Peyer's patch (tissue), 4 donors: ENCODE data around the gene ESF1. TPM values are rescaled to one million over a fixed set of nuclear protein-coding genes. Genes with fewer than 3 reads are reported as not detected.
A peak's percentile ranks its signal among the peaks of the same experiment; 100 is the strongest.

Experiments used
- DNase-seq, 3 donors: peaks; one replicate each; pipeline ENCODE4 v3.0.0-alpha.2; 2017 to 2019
- H3K27ac ChIP-seq, 4 donors: fragments of 200-600 bp; sonication (generic); one replicate each; pipeline ENCODE4 v1.5.1; 2016 to 2019
- H3K27me3 ChIP-seq, 2 donors: fragments of 200-600 bp; sonication (generic); one replicate each; pipeline ENCODE4 v1.5.1; 2019
- H3K36me3 ChIP-seq, 3 donors: fragments of 200-600 bp; sonication (generic); one replicate each; pipeline ENCODE4 v1.5.1; 2016 to 2019
- H3K4me1 ChIP-seq, 4 donors: fragments of 200-600 bp; sonication (generic); one replicate each; pipeline ENCODE4 v1.5.1; 2016 to 2019
- H3K4me3 ChIP-seq, 4 donors: fragments of 200-600 bp; sonication (generic); 1 replicate in 3 of 4; 2 replicates in 1 of 4; pipeline ENCODE4 v1.5.1; 2016 to 2019; ENCODE audit warnings: mild to moderate bottlenecking in 1 of 4
- H3K9me3 ChIP-seq, 4 donors: fragments of 200-600 bp; sonication (generic); one replicate each; pipeline ENCODE4 v1.5.1; 2016 to 2019; ENCODE audit warnings: mild to moderate bottlenecking in 1 of 4
- CTCF ChIP-seq, 6 experiments: fragments of 450-650 bp in 4 of 6; fragments of 200-600 bp in 2 of 6; sonication (generic) in 1 of 6; IDR thresholded peaks; one replicate each; pipeline ENCODE4 v1.5.1; 2017 to 2019; ENCODE audit warnings: antibody characterized with exemption in 6 of 6, mild to moderate bottlenecking in 3 of 6, moderate library complexity in 1 of 6
- POLR2A ChIP-seq, 2 donors: fragments of 450-650 bp; IDR thresholded peaks; one replicate each; pipeline ENCODE4 v1.5.1; 2017; ENCODE audit warnings: antibody characterized with exemption in 2 of 2, mild to moderate bottlenecking in 2 of 2, moderate library complexity in 2 of 2
- total RNA-seq, 4 donors: library from RNA; depleted of rRNA; stranded (reverse); fragments of >200 nt; gene quantifications; one replicate each; pipeline ENCODE4 v1.1.0, GENCODE V29; 2016

The ESF1 gene
- total RNA-seq, 4 donors from 2014 or later: 7.9 to 26.4 (median 9.6) TPM

GRCh38 chr20:13821876-13822275 lies 37.2 kb upstream of the ESF1 start:
- Histone ChIP-seq H3K27ac (no peak overlapping the region), H3K9me3 (no peaks in the 10 kb centered on the region), H3K36me3 (peaks cover 0 to 13% (median 0%) of the 10 kb centered on the region in 3 donors), H3K4me3 (no peak overlapping the region), H3K27me3 (no peaks in the 10 kb centered on the region), H3K4me1 (no peaks in the 10 kb centered on the region)
- no peak for DNase-seq
- no peak for TF ChIP-seq POLR2A (IDR thresholded peaks at IDR 0.05)
- no peak for TF ChIP-seq CTCF (IDR thresholded peaks at IDR 0.05)

GRCh38 chr20:13819885-13820645 lies 35.3 kb upstream of the ESF1 start:
- TF ChIP-seq POLR2A (IDR thresholded peaks at IDR 0.05) (no peak), CTCF (IDR thresholded peaks at IDR 0.05) (peak; percentile 60 to 73 (median 67))
- Histone ChIP-seq H3K27ac (no peak overlapping the region), H3K9me3 (no peaks in the 10 kb centered on the region)

GRCh38 chr20:13817342-13817741 lies 32.6 kb upstream of the ESF1 start:
- no peak overlapping the region for H3K27ac ChIP-seq
- H3K36me3 ChIP-seq: peaks cover 0 to 56% (median 0%) of the 10 kb centered on the region in 3 donors
- no peak for DNase-seq
- TF ChIP-seq POLR2A (IDR thresholded peaks at IDR 0.05) (no peak), CTCF (IDR thresholded peaks at IDR 0.05) (no peak)
- no peaks in the 10 kb centered on the region for H3K9me3 ChIP-seq
- no peak overlapping the region for H3K4me3 ChIP-seq
- H3K4me1 ChIP-seq: no peaks in the 10 kb centered on the region
- no peaks in the 10 kb centered on the region for H3K27me3 ChIP-seq

More at GRCh38 chr20:13819885-13820645, 35.3 kb upstream of the ESF1 start:
- Histone ChIP-seq H3K4me1 (no peaks in the 10 kb centered on the region), H3K36me3 (peaks cover 0 to 29% (median 0%) of the 10 kb centered on the region in 3 donors), H3K4me3 (no peak overlapping the region), H3K27me3 (no peaks in the 10 kb centered on the region)
- no peak for DNase-seq

- no peak for TF ChIP-seq POLR2A (IDR thresholded peaks at IDR 0.05)
- H3K27ac ChIP-seq: no peak overlapping the region
- peaks cover 0 to 62% (median 0%) of the 10 kb centered on the region in 3 donors for H3K36me3 ChIP-seq
- H3K9me3 ChIP-seq: no peaks in the 10 kb centered on the region
- DNase-seq: no peak
- H3K27me3 ChIP-seq: no peaks in the 10 kb centered on the region
- H3K4me3 ChIP-seq: no peak overlapping the region
- H3K4me1 ChIP-seq: no peaks in the 10 kb centered on the region
These were observed 32.0 kb upstream of the ESF1 start for GRCh38 chr20:13816757-13817156.

GRCh38 chr20:13814672-13815071 lies 30.0 kb upstream of the ESF1 start:
- no peak overlapping the region for H3K4me3 ChIP-seq
- TF ChIP-seq POLR2A (IDR thresholded peaks at IDR 0.05) (no peak), CTCF (IDR thresholded peaks at IDR 0.05) (no peak)
- no peak overlapping the region for H3K27ac ChIP-seq
- peaks cover 0 to 83% (median 1%) of the 10 kb centered on the region in 3 donors for H3K36me3 ChIP-seq
- H3K27me3 ChIP-seq: no peaks in the 10 kb centered on the region
- H3K9me3 ChIP-seq: no peaks in the 10 kb centered on the region
- H3K4me1 ChIP-seq: no peaks in the 10 kb centered on the region
- DNase-seq: no peak

GRCh38 chr20:13813910-13814309 lies 29.2 kb upstream of the ESF1 start:
- Histone ChIP-seq H3K36me3 (peaks cover 0 to 91% (median 4%) of the 10 kb centered on the region in 3 donors), H3K9me3 (no peaks in the 10 kb centered on the region), H3K4me1 (no peaks in the 10 kb centered on the region), H3K27ac (no peak overlapping the region), H3K27me3 (no peaks in the 10 kb centered on the region), H3K4me3 (no peak overlapping the region)
- TF ChIP-seq POLR2A (IDR thresholded peaks at IDR 0.05) (no peak), CTCF (IDR thresholded peaks at IDR 0.05) (no peak)
- no peak for DNase-seq
